Panc1 (cell line): Measurements from ENCODE around the gene MPV17. TPM values are rescaled to one million over a fixed set of nuclear protein-coding genes. Genes with fewer than 3 reads are reported as not detected.

ENCODE experiments used
- ATAC-seq: fragments of 200-7000 bp; cut with Tn5 transposase; 2 replicates; pipeline ENCODE4 v1.9.1; 2020; ENCODE audit warnings: mild to moderate bottlenecking, moderate library complexity
- BruUV-seq: library from RNA; stranded (reverse); fragments of 400-500 nt; replicated peaks from 2 replicates; lab custom pipeline; 2021; lab: Mats Ljungman, UMichigan
- CTCF ChIA-PET: fragments of 300-600 bp; sonication (Branson Sonifier 250); formaldehyde crosslinking; loops from one replicate; lab custom pipeline; 2022; ENCODE audit warnings: antibody characterized with exemption; lab: Charles Lee
- POLR2A ChIA-PET: fragments of 300-600 bp; sonication (Branson Sonifier 250); formaldehyde crosslinking; loops from one replicate; lab custom pipeline; 2022; ENCODE audit warnings: antibody characterized with exemption; lab: Charles Lee
- DNase-seq: peaks from one replicate; pipeline ENCODE4 v3.0.0-alpha.2; 2010; ENCODE audit warnings: low read depth, low spot score
- H3K27ac ChIP-seq: 2 replicates; pipeline ENCODE4 v1.5.1; 2011; ENCODE audit warnings: mild to moderate bottlenecking, low read length, inconsistent platforms
- H3K27me3 ChIP-seq: fragments of 200-500 bp; sonication (Bioruptor generic); 2 replicates; pipeline ENCODE4 v1.6.0; 2014; ENCODE audit warnings: low read length, inconsistent platforms; ENCODE audit not compliant: control insufficient read depth, insufficient read depth
- H3K36me3 ChIP-seq: fragments of 200-500 bp; sonication (Bioruptor generic); 2 replicates; pipeline ENCODE4 v1.5.1; 2014; ENCODE audit warnings: inconsistent platforms, mild to moderate bottlenecking, low read length, moderate library complexity; ENCODE audit not compliant: control insufficient read depth, insufficient read depth
- H3K4me1 ChIP-seq: 2 replicates; pipeline ENCODE4 v1.5.1; 2011; ENCODE audit warnings: inconsistent platforms, mild to moderate bottlenecking, low read length, moderate library complexity; ENCODE audit not compliant: control insufficient read depth, insufficient read depth
- H3K4me3 ChIP-seq, 2 experiments: 2 replicates each; pipeline ENCODE4 v1.5.1; 2011 to 2012; ENCODE audit warnings: low read depth in 2 of 2, low read length in 2 of 2, mild to moderate bottlenecking in 2 of 2, inconsistent platforms in 1 of 2, moderate library complexity in 1 of 2
- H3K9me3 ChIP-seq: fragments of 200-500 bp; sonication (Bioruptor generic); 2 replicates; pipeline ENCODE4 v1.5.1; 2014; ENCODE audit warnings: low read depth, mild to moderate bottlenecking, inconsistent platforms, low read length, moderate library complexity; ENCODE audit not compliant: control insufficient read depth, insufficient read depth
- CTCF ChIP-seq: fragments of 450-650 bp; IDR thresholded peaks from 2 replicates; pipeline ENCODE4 v1.5.1; 2017; ENCODE audit warnings: mild to moderate bottlenecking
- POLR2AphosphoS5 ChIP-seq: IDR thresholded peaks from 2 replicates; pipeline ENCODE4 v1.6.1; 2012; ENCODE audit warnings: mild to moderate bottlenecking, low read depth, low read length, moderate library complexity
- REST ChIP-seq, 2 experiments: IDR thresholded peaks; 2 replicates each; pipeline ENCODE4 v1.6.1; 2011 to 2012; ENCODE audit warnings: low read depth in 2 of 2, control low read depth in 1 of 2, low read length in 1 of 2, mild to moderate bottlenecking in 1 of 2, moderate library complexity in 1 of 2; ENCODE audit not compliant: insufficient read depth in 1 of 2
- SIN3A ChIP-seq: IDR thresholded peaks from 2 replicates; pipeline ENCODE4 v1.6.1; 2012; ENCODE audit warnings: low read depth, mild to moderate bottlenecking, low read length, moderate library complexity, borderline replicate concordance; ENCODE audit not compliant: insufficient read depth
- TCF7L2 ChIP-seq: IDR thresholded peaks from 2 replicates; pipeline ENCODE4 v1.6.1; 2011; ENCODE audit warnings: mild to moderate bottlenecking, low read depth, low read length, inconsistent platforms
- in situ Hi-C: cut with HindIII; loops from 2 replicates; pipeline ENCODE4 v1.10.0; 2016; ENCODE audit warnings: low sequenced_read_pairs, low pct_unique_long_range_greater_than_20kb
- intact Hi-C: fragments of 100-400 bp; cut with micrococcal nuclease; formaldehyde crosslinking; loops from one replicate; pipeline ENCODE4 v1.10.0; 2022; ENCODE audit not compliant: unreplicated experiment
- total RNA-seq: library from RNA; stranded (reverse); gene quantifications from one replicate; pipeline ENCODE4 v1.2.1, GENCODE V29; 2021; ENCODE audit not compliant: unreplicated experiment

Gene MPV17
- total RNA-seq, 1 experiment from 2014 or later, result 89.5 TPM

GRCh38 chr2:27281442-27281841, 41.5 kb downstream of the MPV17 start:
- CTCF ChIA-PET, result interaction anchor here (0.6 kb wide), 2 partner anchors 144 to 403 kb away, joined by 3 to 5 read pairs; no protein-coding TSS in a partner anchor

DNA sequence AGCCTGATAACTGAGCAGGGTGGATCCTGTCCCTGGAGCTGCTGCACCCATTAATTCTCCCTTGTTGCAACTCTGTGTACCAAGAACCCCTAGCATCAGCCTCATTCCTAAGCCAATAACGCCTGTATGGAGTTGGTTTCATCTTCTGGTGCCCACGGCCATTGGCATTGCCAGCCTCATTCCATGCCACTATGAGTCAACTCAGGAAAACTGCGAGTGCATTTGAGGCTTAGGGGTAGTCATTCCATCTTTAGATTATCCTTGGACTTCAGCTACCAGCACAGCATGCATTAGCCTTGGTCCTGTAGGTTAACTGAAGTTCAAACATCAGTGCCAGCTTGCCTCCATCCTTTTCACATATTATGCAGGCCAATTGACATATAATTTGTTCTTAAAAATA, 42.1 kb downstream of the MPV17 start:
- CTCF ChIA-PET, result interaction anchor here (0.6 kb wide), 1 partner anchor 143 kb away, joined by 5 read pairs; no protein-coding TSS in a partner anchor
- TF ChIP-seq SIN3A (no peak), POLR2AphosphoS5 (no peak), REST (IDR thresholded peaks at IDR 0.05; ENCODE audit: insufficient read depth in 1 of 2, low read depth in 2 of 2, low read length in 1 of 2) (no peak), CTCF (no peak), TCF7L2 (no peak)

More at GRCh38 chr2:27281442-27281841, 41.5 kb downstream of the MPV17 start:
- no peaks in the 10 kb centered on the region for H3K9me3 ChIP-seq
- peaks cover 16% of the 10 kb centered on the region for H3K4me1 ChIP-seq
- BruUV-seq, result no TSS peak
- ATAC-seq, result no peak
- H3K27me3 ChIP-seq, result no peaks in the 10 kb centered on the region
- no peak for DNase-seq
- intact Hi-C loops (loop anchor here (5.0 kb wide), 1 partner anchor 184 kb away; no protein-coding TSS in a partner anchor), in situ Hi-C loops (no loop called here)
- no peak overlapping the region for H3K27ac ChIP-seq
- H3K4me3 ChIP-seq, result no peak overlapping the region
- H3K36me3 ChIP-seq, result no peaks in the 10 kb centered on the region
- POLR2A ChIA-PET, result no interaction called here
- TF ChIP-seq SIN3A, result no peak
- no peak for TF ChIP-seq REST (IDR thresholded peaks at IDR 0.05; ENCODE audit: insufficient read depth in 1 of 2, low read depth in 2 of 2, low read length in 1 of 2)
- no peak for TF ChIP-seq TCF7L2
- TF ChIP-seq CTCF, result no peak
- no peak for TF ChIP-seq POLR2AphosphoS5

More for the DNA sequence above, 42.1 kb downstream of the MPV17 start:
- DNase-seq (no peak), ATAC-seq (no peak)
- Histone ChIP-seq H3K27me3 (no peaks in the 10 kb centered on the region), H3K9me3 (no peaks in the 10 kb centered on the region), H3K36me3 (no peaks in the 10 kb centered on the region), H3K27ac (no peak overlapping the region), H3K4me3 (no peak overlapping the region), H3K4me1 (peaks cover 16% of the 10 kb centered on the region)
- intact Hi-C loops, result loop anchor here (5.0 kb wide), 1 partner anchor 184 kb away; no protein-coding TSS in a partner anchor
- POLR2A ChIA-PET, result interaction anchor here (0.7 kb wide), 1 partner anchor 37 kb away, joined by 3 read pairs; no protein-coding TSS in a partner anchor
- no TSS peak for BruUV-seq
- in situ Hi-C loops, result no loop called here
